Panc1 (cell line): ENCODE data around the gene TRMT10A. TPM values are rescaled to one million over a fixed set of nuclear protein-coding genes. Genes with fewer than 3 reads are reported as not detected.

Source experiments
- ATAC-seq: fragments of 200-7000 bp; cut with Tn5 transposase; 2 replicates; pipeline ENCODE4 v1.9.1; 2020; ENCODE audit warnings: mild to moderate bottlenecking, moderate library complexity
- BruUV-seq: library from RNA; stranded (reverse); fragments of 400-500 nt; replicated peaks from 2 replicates; lab custom pipeline; 2021; lab: Mats Ljungman, UMichigan
- CTCF ChIA-PET: fragments of 300-600 bp; sonication (Branson Sonifier 250); formaldehyde crosslinking; loops from one replicate; lab custom pipeline; 2022; ENCODE audit warnings: antibody characterized with exemption; lab: Charles Lee
- POLR2A ChIA-PET: fragments of 300-600 bp; sonication (Branson Sonifier 250); formaldehyde crosslinking; loops from one replicate; lab custom pipeline; 2022; ENCODE audit warnings: antibody characterized with exemption; lab: Charles Lee
- DNase-seq: peaks from one replicate; pipeline ENCODE4 v3.0.0-alpha.2; 2010; ENCODE audit warnings: low read depth, low spot score
- H3K27ac ChIP-seq: 2 replicates; pipeline ENCODE4 v1.5.1; 2011; ENCODE audit warnings: mild to moderate bottlenecking, low read length, inconsistent platforms
- H3K27me3 ChIP-seq: fragments of 200-500 bp; sonication (Bioruptor generic); 2 replicates; pipeline ENCODE4 v1.6.0; 2014; ENCODE audit warnings: low read length, inconsistent platforms; ENCODE audit not compliant: control insufficient read depth, insufficient read depth
- H3K36me3 ChIP-seq: fragments of 200-500 bp; sonication (Bioruptor generic); 2 replicates; pipeline ENCODE4 v1.5.1; 2014; ENCODE audit warnings: inconsistent platforms, mild to moderate bottlenecking, low read length, moderate library complexity; ENCODE audit not compliant: control insufficient read depth, insufficient read depth
- H3K4me1 ChIP-seq: 2 replicates; pipeline ENCODE4 v1.5.1; 2011; ENCODE audit warnings: inconsistent platforms, mild to moderate bottlenecking, low read length, moderate library complexity; ENCODE audit not compliant: control insufficient read depth, insufficient read depth
- H3K4me3 ChIP-seq, 2 experiments: 2 replicates each; pipeline ENCODE4 v1.5.1; 2011 to 2012; ENCODE audit warnings: low read depth in 2 of 2, low read length in 2 of 2, mild to moderate bottlenecking in 2 of 2, inconsistent platforms in 1 of 2, moderate library complexity in 1 of 2
- H3K9me3 ChIP-seq: fragments of 200-500 bp; sonication (Bioruptor generic); 2 replicates; pipeline ENCODE4 v1.5.1; 2014; ENCODE audit warnings: low read depth, mild to moderate bottlenecking, inconsistent platforms, low read length, moderate library complexity; ENCODE audit not compliant: control insufficient read depth, insufficient read depth
- CTCF ChIP-seq: fragments of 450-650 bp; IDR thresholded peaks from 2 replicates; pipeline ENCODE4 v1.5.1; 2017; ENCODE audit warnings: mild to moderate bottlenecking
- POLR2AphosphoS5 ChIP-seq: IDR thresholded peaks from 2 replicates; pipeline ENCODE4 v1.6.1; 2012; ENCODE audit warnings: mild to moderate bottlenecking, low read depth, low read length, moderate library complexity
- REST ChIP-seq, 2 experiments: IDR thresholded peaks; 2 replicates each; pipeline ENCODE4 v1.6.1; 2011 to 2012; ENCODE audit warnings: low read depth in 2 of 2, control low read depth in 1 of 2, low read length in 1 of 2, mild to moderate bottlenecking in 1 of 2, moderate library complexity in 1 of 2; ENCODE audit not compliant: insufficient read depth in 1 of 2
- SIN3A ChIP-seq: IDR thresholded peaks from 2 replicates; pipeline ENCODE4 v1.6.1; 2012; ENCODE audit warnings: low read depth, mild to moderate bottlenecking, low read length, moderate library complexity, borderline replicate concordance; ENCODE audit not compliant: insufficient read depth
- TCF7L2 ChIP-seq: IDR thresholded peaks from 2 replicates; pipeline ENCODE4 v1.6.1; 2011; ENCODE audit warnings: mild to moderate bottlenecking, low read depth, low read length, inconsistent platforms
- in situ Hi-C: cut with HindIII; loops from 2 replicates; pipeline ENCODE4 v1.10.0; 2016; ENCODE audit warnings: low sequenced_read_pairs, low pct_unique_long_range_greater_than_20kb
- intact Hi-C: fragments of 100-400 bp; cut with micrococcal nuclease; formaldehyde crosslinking; loops from one replicate; pipeline ENCODE4 v1.10.0; 2022; ENCODE audit not compliant: unreplicated experiment
- total RNA-seq: library from RNA; stranded (reverse); gene quantifications from one replicate; pipeline ENCODE4 v1.2.1, GENCODE V29; 2021; ENCODE audit not compliant: unreplicated experiment

The TRMT10A gene
- total RNA-seq, 1 experiment from 2014 or later, result 1.4 TPM

DNA sequence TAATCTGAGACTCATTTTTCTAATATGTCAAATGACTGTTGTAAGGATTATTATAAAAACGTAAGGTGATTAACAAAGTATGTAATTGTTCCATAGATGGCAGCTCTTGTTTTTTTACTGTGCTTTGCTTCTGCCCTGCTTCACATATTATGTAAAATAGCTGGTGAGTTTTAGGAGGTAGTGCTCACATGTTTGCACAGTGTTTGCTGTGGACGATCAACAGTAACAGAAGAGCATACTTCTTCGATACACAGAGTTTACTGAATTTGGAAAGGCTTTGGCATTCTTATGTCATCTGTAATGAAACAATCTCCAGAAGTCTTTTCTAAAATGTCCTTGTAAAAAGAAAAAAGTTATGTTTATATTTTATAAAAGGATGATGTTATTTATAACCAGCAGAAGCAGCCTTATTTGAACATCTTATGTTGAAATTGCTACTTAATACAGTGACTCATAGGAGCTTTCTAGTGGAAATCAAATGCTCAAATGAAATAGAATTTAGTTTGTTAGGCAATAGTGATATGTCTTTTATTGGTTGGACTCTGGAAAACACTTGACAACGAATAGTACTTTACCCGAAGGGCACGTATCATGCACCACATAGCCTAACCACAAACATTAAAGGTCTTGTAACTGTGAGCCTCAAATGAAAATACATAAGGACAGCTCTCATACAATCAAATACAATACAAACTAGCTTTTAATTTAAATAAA, 8.8 kb upstream of the TRMT10A start:
- no peak for DNase-seq
- intact Hi-C loops, result no loop called here

DNA sequence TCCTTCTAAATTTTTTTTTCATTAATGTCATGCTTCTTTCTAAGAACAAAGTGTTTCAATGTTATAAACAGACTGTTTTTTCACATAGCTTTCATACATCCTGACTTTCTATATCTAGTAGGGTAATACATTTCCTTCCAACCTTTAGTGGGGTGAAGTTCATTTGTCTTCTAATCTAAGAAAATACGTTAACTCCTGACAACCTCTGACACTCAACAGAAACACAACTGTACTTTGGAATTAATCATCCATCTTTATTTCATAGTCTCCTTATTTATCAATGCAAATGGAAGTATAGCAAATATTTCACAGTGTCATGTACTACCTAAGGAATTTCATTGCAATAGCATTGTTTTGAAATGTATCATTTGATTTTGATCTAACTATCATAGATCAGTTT, 8.0 kb upstream of the TRMT10A start:
- TF ChIP-seq TCF7L2 (no peak), CTCF (no peak), REST (IDR thresholded peaks at IDR 0.05; ENCODE audit: insufficient read depth in 1 of 2, low read depth in 2 of 2, low read length in 1 of 2) (no peak), POLR2AphosphoS5 (no peak), SIN3A (no peak)
- Histone ChIP-seq H3K4me1 (no peaks in the 10 kb centered on the region), H3K27me3 (no peaks in the 10 kb centered on the region), H3K36me3 (no peaks in the 10 kb centered on the region), H3K27ac (no peak overlapping the region), H3K9me3 (no peaks in the 10 kb centered on the region), H3K4me3 (no peak overlapping the region)
- POLR2A ChIA-PET, result no interaction called here
- no TSS peak for BruUV-seq
- ATAC-seq (no peak), DNase-seq (no peak)
- intact Hi-C loops, result no loop called here
- in situ Hi-C loops, result no loop called here
- CTCF ChIA-PET, result no interaction called here

More for the DNA sequence above, 8.8 kb upstream of the TRMT10A start:
- ChIA-PET POLR2A (no interaction called here), CTCF (no interaction called here)
- Histone ChIP-seq H3K4me3 (no peak overlapping the region), H3K36me3 (no peaks in the 10 kb centered on the region), H3K27ac (no peak overlapping the region), H3K27me3 (no peaks in the 10 kb centered on the region), H3K4me1 (no peaks in the 10 kb centered on the region), H3K9me3 (no peaks in the 10 kb centered on the region)
- BruUV-seq, result no TSS peak
- TF ChIP-seq POLR2AphosphoS5 (no peak), CTCF (no peak), TCF7L2 (no peak), REST (IDR thresholded peaks at IDR 0.05; ENCODE audit: insufficient read depth in 1 of 2, low read depth in 2 of 2, low read length in 1 of 2) (no peak), SIN3A (no peak)
- in situ Hi-C loops, result no loop called here
- ATAC-seq, result no peak
